Measurements from ENCODE around the gene CAPZA2.

DNA sequence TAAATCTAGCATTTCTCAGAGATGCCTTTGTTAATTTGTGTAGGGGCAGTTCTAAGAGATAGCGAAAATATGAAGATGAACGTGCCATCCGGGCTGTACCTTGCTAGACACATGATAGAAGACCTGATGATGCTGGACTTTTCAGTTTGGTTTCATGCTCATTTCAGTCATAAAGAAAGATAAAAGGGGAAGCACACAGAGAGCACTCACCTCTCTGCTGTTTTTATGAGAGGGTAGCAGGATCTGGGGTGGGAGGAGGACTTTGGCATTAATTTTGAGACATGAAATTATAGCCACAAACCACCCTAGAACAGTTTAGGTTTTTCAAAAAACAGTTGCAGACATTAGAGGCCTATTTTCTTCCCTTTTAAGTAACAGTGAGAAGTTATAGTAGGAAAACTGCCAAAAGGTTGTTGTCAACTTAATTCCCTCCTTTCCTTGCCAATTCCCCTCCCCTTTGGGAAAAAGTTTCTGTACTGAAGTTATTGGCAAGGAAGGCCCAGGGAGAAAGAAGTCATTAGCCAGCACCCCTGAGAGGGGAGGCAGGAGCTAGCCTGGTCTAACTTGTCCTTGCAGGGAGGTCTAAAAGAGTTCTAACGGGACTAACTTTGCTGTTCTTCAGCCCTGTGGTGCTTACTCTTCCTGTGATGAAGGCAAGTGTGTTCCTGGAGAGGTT lies 93.6 kb downstream of the CAPZA2 start:
- no peak for TF ChIP-seq EP300 (IDR thresholded peaks at IDR 0.05; ENCODE audit: borderline replicate concordance)
- no peak for TF ChIP-seq YY1 (IDR thresholded peaks at IDR 0.05; ENCODE audit: low read depth)
- TF ChIP-seq, protein P1, sequence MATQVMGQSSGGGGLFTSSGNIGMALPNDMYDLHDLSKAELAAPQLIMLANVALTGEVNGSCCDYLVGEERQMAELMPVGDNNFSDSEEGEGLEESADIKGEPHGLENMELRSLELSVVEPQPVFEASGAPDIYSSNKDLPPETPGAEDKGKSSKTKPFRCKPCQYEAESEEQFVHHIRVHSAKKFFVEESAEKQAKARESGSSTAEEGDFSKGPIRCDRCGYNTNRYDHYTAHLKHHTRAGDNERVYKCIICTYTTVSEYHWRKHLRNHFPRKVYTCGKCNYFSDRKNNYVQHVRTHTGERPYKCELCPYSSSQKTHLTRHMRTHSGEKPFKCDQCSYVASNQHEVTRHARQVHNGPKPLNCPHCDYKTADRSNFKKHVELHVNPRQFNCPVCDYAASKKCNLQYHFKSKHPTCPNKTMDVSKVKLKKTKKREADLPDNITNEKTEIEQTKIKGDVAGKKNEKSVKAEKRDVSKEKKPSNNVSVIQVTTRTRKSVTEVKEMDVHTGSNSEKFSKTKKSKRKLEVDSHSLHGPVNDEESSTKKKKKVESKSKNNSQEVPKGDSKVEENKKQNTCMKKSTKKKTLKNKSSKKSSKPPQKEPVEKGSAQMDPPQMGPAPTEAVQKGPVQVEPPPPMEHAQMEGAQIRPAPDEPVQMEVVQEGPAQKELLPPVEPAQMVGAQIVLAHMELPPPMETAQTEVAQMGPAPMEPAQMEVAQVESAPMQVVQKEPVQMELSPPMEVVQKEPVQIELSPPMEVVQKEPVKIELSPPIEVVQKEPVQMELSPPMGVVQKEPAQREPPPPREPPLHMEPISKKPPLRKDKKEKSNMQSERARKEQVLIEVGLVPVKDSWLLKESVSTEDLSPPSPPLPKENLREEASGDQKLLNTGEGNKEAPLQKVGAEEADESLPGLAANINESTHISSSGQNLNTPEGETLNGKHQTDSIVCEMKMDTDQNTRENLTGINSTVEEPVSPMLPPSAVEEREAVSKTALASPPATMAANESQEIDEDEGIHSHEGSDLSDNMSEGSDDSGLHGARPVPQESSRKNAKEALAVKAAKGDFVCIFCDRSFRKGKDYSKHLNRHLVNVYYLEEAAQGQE (IDR thresholded peaks at IDR 0.05; ENCODE audit: low read depth): no peak
- no peak for TF ChIP-seq EGR1 (IDR thresholded peaks at IDR 0.05)
- TF ChIP-seq TAF1 (IDR thresholded peaks at IDR 0.05; ENCODE audit: low read depth): no peak
- no peak for TF ChIP-seq TCF12 (IDR thresholded peaks at IDR 0.05; ENCODE audit: low read depth)
- no peak for TF ChIP-seq CEBPB (IDR thresholded peaks at IDR 0.05)
- no peak for TF ChIP-seq ZBTB7A (IDR thresholded peaks at IDR 0.05; ENCODE audit: low read depth)
- TF ChIP-seq RAD21 (IDR thresholded peaks at IDR 0.05; ENCODE audit: low read depth): no peak

Data from Ishikawa (cell line).